ENCODE measurements around the gene PCDH12. TPM values are rescaled to one million over a fixed set of nuclear protein-coding genes. Genes with fewer than 3 reads are reported as not detected.

The PCDH12 gene
- total and polyA plus RNA-seq, 10 of the 15 experiments (the other 5 are each of a cell fraction or from before 2014, with no cell fraction given): 0.01 to 0.14 (median 0.06) TPM; not detected in 4

GRCh38 chr5:141934099-141934844, 23.7 kb downstream of the PCDH12 start:
- BruUV-seq (replicated peaks): no TSS peak
- ChIA-PET RAD21 (ENCODE audit: unreplicated experiment) (no interaction called here), CTCF (interaction anchor here (0.7 to 1.2 kb wide), 4 partner anchors 10 to 242 kb away, joined by 3 to 4 read pairs (median 3); no protein-coding TSS in a partner anchor), POLR2A (interaction anchor here (1.8 kb wide), 1 partner anchor 11 kb away, joined by 5 read pairs; the partner anchor contains the start of gene DELE1), SMC1A (ENCODE audit: uncharacterized antibody, unreplicated experiment) (interaction anchor here (0.9 to 1.1 kb wide), 2 partner anchors 9 to 23 kb away, joined by 3 read pairs; no protein-coding TSS in a partner anchor)
- no peak overlapping the region for H3K4me3 ChIP-seq
- no peak overlapping the region for H2AFZ ChIP-seq (ENCODE audit: control insufficient read depth, low read depth, low read length)
- no peaks in the 10 kb centered on the region for H3K27me3 ChIP-seq (replicated peaks in 1 of 2; ENCODE audit: control insufficient read depth in 2 of 2, insufficient read depth in 2 of 2, low read length in 1 of 2)
- H3K36me3 ChIP-seq (ENCODE audit: control insufficient read depth in 2 of 2, insufficient read depth in 2 of 2, low read length in 1 of 2): peaks cover 12 to 34% of the 10 kb centered on the region in 2 experiments
- no peak overlapping the region for H3K27ac ChIP-seq (ENCODE audit: control insufficient read depth, insufficient read depth)
- intact Hi-C loops (cut with micrococcal nuclease; ENCODE audit: unreplicated experiment): no loop called here
- no peak overlapping the region for H3K4me2 ChIP-seq (ENCODE audit: control insufficient read depth, insufficient read depth)
- in situ Hi-C loops (cut with MboI): no loop called here
- no peaks in the 10 kb centered on the region for H3K4me1 ChIP-seq (ENCODE audit: control insufficient read depth, insufficient read depth, low read length)
- H3K9ac ChIP-seq (ENCODE audit: control insufficient read depth, insufficient read depth, low read length): no peak overlapping the region
- no peaks in the 10 kb centered on the region for H3K79me2 ChIP-seq (ENCODE audit: control insufficient read depth, insufficient read depth, low read length)
- 96% methylated on average over 11 of the region's 11 CpGs for WGBS (ENCODE audit: insufficient coverage, insufficient replicate concordance, low lambda C conversion rate, missing lambda C conversion rate)
- no peak for FAIRE-seq
- DNase-seq (ENCODE audit: low read depth, low spot score): no peak
- H4K20me1 ChIP-seq (ENCODE audit: control insufficient read depth, insufficient read depth): no peaks in the 10 kb centered on the region
- TF ChIP-seq SRF (IDR thresholded peaks at IDR 0.05; ENCODE audit: low read depth in 2 of 2, low read length in 2 of 2): no peak
- no peak for TF ChIP-seq PKNOX1 (IDR thresholded peaks at IDR 0.05)
- no peak for TF ChIP-seq IKZF2 (IDR thresholded peaks at IDR 0.05)
- TF ChIP-seq JUNB (IDR thresholded peaks at IDR 0.05): no peak
- TF ChIP-seq EZH2 (IDR thresholded peaks at IDR 0.05; ENCODE audit: borderline replicate concordance, control insufficient read depth, low read depth, low read length): no peak
- no peak for TF ChIP-seq ZBED1 (IDR thresholded peaks at IDR 0.05; ENCODE audit: borderline replicate concordance)
- no peak for TF ChIP-seq ZBTB4 (CRISPR knock-in tag; IDR thresholded peaks at IDR 0.05)
- no peak for ATAC-seq
- no peaks in the 10 kb centered on the region for H3K9me3 ChIP-seq (replicated peaks; ENCODE audit: control insufficient read depth, insufficient read depth, low read length)
